Neural progenitor cell (in vitro differentiated cells): ENCODE data around the gene LRRC38. TPM values are rescaled to one million over a fixed set of nuclear protein-coding genes. Genes with fewer than 3 reads are reported as not detected.

ENCODE experiments used
- DNase-seq: peaks from one replicate; pipeline ENCODE4 v3.0.0-alpha.2; 2016; ENCODE audit warnings: low spot score
- H2AFZ ChIP-seq: fragments of 200-600 bp; sonication (generic); replicated peaks from 2 replicates; pipeline ENCODE4 v1.6.1; 2016; ENCODE audit warnings: antibody characterized with exemption
- H3F3A ChIP-seq: fragments of 200-600 bp; sonication (generic); 2 replicates; pipeline ENCODE4 v1.6.1; 2016; ENCODE audit warnings: antibody characterized with exemption, low read depth
- H3K27ac ChIP-seq: fragments of 200-600 bp; sonication (generic); 2 replicates; pipeline ENCODE4 v1.5.1; 2016; ENCODE audit warnings: mild to moderate bottlenecking
- H3K27me3 ChIP-seq: fragments of 200-600 bp; sonication (generic); 2 replicates; pipeline ENCODE4 v1.6.1; 2016; ENCODE audit warnings: mild to moderate bottlenecking, moderate library complexity
- H3K36me3 ChIP-seq: fragments of 200-600 bp; sonication (generic); 2 replicates; pipeline ENCODE4 v1.5.1; 2016
- H3K4me1 ChIP-seq: fragments of 200-600 bp; sonication (generic); 2 replicates; pipeline ENCODE4 v1.6.1; 2016; ENCODE audit warnings: mixed run types
- H3K4me2 ChIP-seq: fragments of 200-600 bp; sonication (generic); 2 replicates; pipeline ENCODE4 v1.6.1; 2016
- H3K4me3 ChIP-seq: fragments of 200-600 bp; sonication (generic); 2 replicates; pipeline ENCODE4 v1.5.1; 2016
- H3K79me2 ChIP-seq: fragments of 200-600 bp; sonication (generic); 2 replicates; pipeline ENCODE4 v1.6.1; 2016; ENCODE audit warnings: low read depth
- H3K9ac ChIP-seq: fragments of 200-600 bp; sonication (generic); 2 replicates; pipeline ENCODE4 v1.6.1; 2016
- H3K9me3 ChIP-seq: fragments of 200-600 bp; sonication (generic); 2 replicates; pipeline ENCODE4 v1.5.1; 2016; ENCODE audit warnings: low read depth
- H4K20me1 ChIP-seq: fragments of 200-600 bp; sonication (generic); 2 replicates; pipeline ENCODE4 v1.6.1; 2016; ENCODE audit warnings: low read depth
- H3K27ac Mint-ChIP-seq: 3 replicates; pipeline ENCODE4 v1.8.0; 2021; ENCODE audit warnings: mixed read lengths
- H3K27me3 Mint-ChIP-seq: 2 replicates; pipeline ENCODE4 v1.8.0; 2022; ENCODE audit warnings: low read depth, mild to moderate bottlenecking, inconsistent platforms, moderate library complexity, mixed read lengths; ENCODE audit not compliant: insufficient read depth
- H3K36me3 Mint-ChIP-seq: 3 replicates; pipeline ENCODE4 v1.8.0; 2021; ENCODE audit warnings: mixed read lengths
- H3K4me1 Mint-ChIP-seq: 3 replicates; pipeline ENCODE4 v1.8.0; 2021; ENCODE audit warnings: mixed read lengths
- H3K4me3 Mint-ChIP-seq: 3 replicates; pipeline ENCODE4 v1.8.0; 2021; ENCODE audit warnings: mild to moderate bottlenecking, moderate library complexity, mixed read lengths
- H3K9me3 Mint-ChIP-seq: 3 replicates; pipeline ENCODE4 v1.8.0; 2020; ENCODE audit warnings: mixed read lengths
- CTCF ChIP-seq: fragments of 200-600 bp; sonication (generic); IDR thresholded peaks from 2 replicates; pipeline ENCODE4 v1.5.1; 2017; ENCODE audit warnings: antibody characterized with exemption, mild to moderate bottlenecking
- EZH2 ChIP-seq: fragments of 200-600 bp; sonication (generic); IDR thresholded peaks from 2 replicates; pipeline ENCODE4 v1.6.1; 2017; ENCODE audit warnings: antibody characterized with exemption, mild to moderate bottlenecking, moderate library complexity
- EZH2phosphoT487 ChIP-seq: fragments of 200-600 bp; sonication (generic); IDR thresholded peaks from 2 replicates; pipeline ENCODE4 v1.6.1; 2017; ENCODE audit warnings: antibody characterized with exemption
- total RNA-seq: library from RNA; depleted of rRNA; stranded (reverse); fragments of >200 nt; gene quantifications from 2 replicates; pipeline ENCODE4 v1.2.3, GENCODE V29; 2015; ENCODE audit warnings: low replicate concordance

Gene LRRC38
- total RNA-seq, 1 donor from 2014 or later, result not detected

- Histone ChIP-seq H3K27me3 (no peaks in the 10 kb centered on the region), H3K9ac (no peak overlapping the region), H3K79me2 (no peaks in the 10 kb centered on the region), H4K20me1 (no peaks in the 10 kb centered on the region), H3K27ac (no peak overlapping the region), H3K4me1 (no peaks in the 10 kb centered on the region), H3K9me3 (no peaks in the 10 kb centered on the region), H3K4me3 (no peak overlapping the region), H3K36me3 (no peaks in the 10 kb centered on the region), H3F3A (no peaks in the 10 kb centered on the region), H3K4me2 (no peak overlapping the region), H2AFZ (no peak overlapping the region)
- Mint-ChIP-seq H3K4me3 (no peak overlapping the region), H3K9me3 (peaks cover 3% of the 10 kb centered on the region), H3K27ac (no peak overlapping the region), H3K4me1 (peaks cover 3% of the 10 kb centered on the region), H3K36me3 (no peaks in the 10 kb centered on the region), H3K27me3 (no peaks in the 10 kb centered on the region)
- DNase-seq, result no peak
- no peak for TF ChIP-seq EZH2
- TF ChIP-seq EZH2phosphoT487, result no peak
- no peak for TF ChIP-seq CTCF
Observed at GRCh38 chr1:13456904-13457532, 56.8 kb downstream of the LRRC38 start.

GRCh38 chr1:13451399-13451965 lies 62.3 kb downstream of the LRRC38 start:
- Mint-ChIP-seq H3K27ac (no peak overlapping the region), H3K36me3 (no peaks in the 10 kb centered on the region), H3K4me1 (peaks cover 3% of the 10 kb centered on the region), H3K4me3 (no peak overlapping the region), H3K27me3 (peaks cover 8% of the 10 kb centered on the region), H3K9me3 (no peaks in the 10 kb centered on the region)
- H2AFZ ChIP-seq, result no peak overlapping the region
- H3K4me3 ChIP-seq, result no peak overlapping the region
- H4K20me1 ChIP-seq, result no peaks in the 10 kb centered on the region
- TF ChIP-seq EZH2, result no peak
- no peak for TF ChIP-seq EZH2phosphoT487
- no peak for TF ChIP-seq CTCF
- no peaks in the 10 kb centered on the region for H3K4me1 ChIP-seq
- H3K9me3 ChIP-seq, result no peaks in the 10 kb centered on the region
- no peak overlapping the region for H3K27ac ChIP-seq
- DNase-seq, result no peak
- H3K36me3 ChIP-seq, result no peaks in the 10 kb centered on the region
- H3K79me2 ChIP-seq, result no peaks in the 10 kb centered on the region
- H3K4me2 ChIP-seq, result no peak overlapping the region
- H3K9ac ChIP-seq, result no peak overlapping the region
- H3F3A ChIP-seq, result no peaks in the 10 kb centered on the region
- no peaks in the 10 kb centered on the region for H3K27me3 ChIP-seq

- H3K36me3 Mint-ChIP-seq, result no peaks in the 10 kb centered on the region
- Histone ChIP-seq H3K4me2 (no peak overlapping the region), H2AFZ (no peak overlapping the region), H4K20me1 (no peaks in the 10 kb centered on the region), H3K4me3 (no peak overlapping the region), H3K9ac (no peak overlapping the region), H3K27me3 (no peaks in the 10 kb centered on the region), H3K27ac (no peak overlapping the region), H3K79me2 (no peaks in the 10 kb centered on the region), H3K4me1 (no peaks in the 10 kb centered on the region), H3K36me3 (no peaks in the 10 kb centered on the region), H3K9me3 (no peaks in the 10 kb centered on the region), H3F3A (no peaks in the 10 kb centered on the region)
- no peak for DNase-seq
- H3K27ac Mint-ChIP-seq, result no peak overlapping the region
- no peaks in the 10 kb centered on the region for H3K4me1 Mint-ChIP-seq
- H3K27me3 Mint-ChIP-seq, result peaks cover 8% of the 10 kb centered on the region
- TF ChIP-seq EZH2phosphoT487 (no peak), CTCF (no peak), EZH2 (no peak)
- H3K9me3 Mint-ChIP-seq, result no peaks in the 10 kb centered on the region
- no peak overlapping the region for H3K4me3 Mint-ChIP-seq
Observed at GRCh38 chr1:13450204-13450603, 63.6 kb downstream of the LRRC38 start.
